Esophagus squamous epithelium (tissue), 4 donors: ENCODE measurements around the gene BCAT1.

Source experiments
- CTCF ChIP-seq, 6 experiments: fragments of 450-650 bp in 4 of 6; fragments of 200-600 bp in 2 of 6; sonication (generic) in 2 of 6; IDR thresholded peaks; one replicate each; pipeline ENCODE4 v1.5.1; 2016 to 2019; ENCODE audit warnings: antibody characterized with exemption in 6 of 6, mild to moderate bottlenecking in 4 of 6, moderate library complexity in 4 of 6
- POLR2A ChIP-seq, 4 donors: fragments of 450-650 bp; IDR thresholded peaks; one replicate each; pipeline ENCODE4 v1.6.1; 2017; ENCODE audit warnings: antibody characterized with exemption in 4 of 4, mild to moderate bottlenecking in 4 of 4, moderate library complexity in 3 of 4

GRCh38 chr12:24989216-24989615 is 40.3 kb upstream of the BCAT1 start:
- TF ChIP-seq POLR2A (IDR thresholded peaks at IDR 0.05) (no peak), CTCF (IDR thresholded peaks at IDR 0.05) (no peak)
